Esophagus (tissue), 2 donors: ENCODE measurements around the gene DOLPP1. TPM values are rescaled to one million over a fixed set of nuclear protein-coding genes. Genes with fewer than 3 reads are reported as not detected.
"Not testable (repeated sequence)": the region's sequence is repeated elsewhere in the genome, so short reads cannot be mapped to it uniquely, and the experiment has no call there.

Source experiments
- H3K27ac ChIP-seq, 2 donors: one replicate each; pipeline ENCODE4 v1.5.1; 2013; ENCODE audit warnings: low read depth in 2 of 2, mild to moderate bottlenecking in 2 of 2, inconsistent platforms in 1 of 2, low read length in 1 of 2, moderate library complexity in 1 of 2
- H3K27me3 ChIP-seq, 2 donors: one replicate each; pipeline ENCODE4 v1.6.1; 2013; ENCODE audit warnings: low read length in 2 of 2, control low read depth in 1 of 2, mild to moderate bottlenecking in 1 of 2; ENCODE audit not compliant: insufficient read depth in 2 of 2, control insufficient read depth in 1 of 2
- H3K36me3 ChIP-seq, 2 donors: one replicate each; pipeline ENCODE4 v1.6.1; 2013; ENCODE audit warnings: low read length in 1 of 2; ENCODE audit not compliant: control insufficient read depth in 2 of 2, insufficient read depth in 2 of 2
- H3K4me1 ChIP-seq, 2 donors: one replicate each; pipeline ENCODE4 v1.6.1; 2013; ENCODE audit warnings: low read length in 1 of 2; ENCODE audit not compliant: control insufficient read depth in 2 of 2, insufficient read depth in 2 of 2
- H3K4me3 ChIP-seq, 2 donors: one replicate each; pipeline ENCODE4 v1.5.1; 2013; ENCODE audit warnings: low read length in 2 of 2, mild to moderate bottlenecking in 2 of 2, low read depth in 1 of 2, moderate library complexity in 1 of 2
- H3K9me3 ChIP-seq, 2 donors: one replicate each; pipeline ENCODE4 v1.6.1; 2013; ENCODE audit warnings: mild to moderate bottlenecking in 2 of 2, low read depth in 1 of 2, low read length in 1 of 2, moderate library complexity in 1 of 2; ENCODE audit not compliant: control insufficient read depth in 2 of 2, insufficient read depth in 1 of 2
- WGBS, 2 donors: extraction: QIAGEN DNeasy Blood & Tissue Kit; methylation state at CpG; one replicate each; pipeline ENCODE4 v1.1.7; 2013; 5-methylcytosine and 5-hydroxymethylcytosine counted together
- polyA plus RNA-seq, 2 donors: library from polyadenylated mRNA; stranded (reverse); fragments of 200-250 nt; gene quantifications; one replicate each; pipeline ENCODE4 v1.2.3, GENCODE V29; 2013
- donor health status: healthy with polysubstance abuse.
- donor health status: Bipolar disorder and iron deficiency.

Gene DOLPP1
- polyA plus RNA-seq, 2 donors, result 11.4 to 16.5 TPM

GRCh38 chr9:129108805-129109536 is 28.1 kb downstream of the DOLPP1 start:
- Histone ChIP-seq H3K4me3 (peak overlapping the region in 1 of 2 donors; percentile 3), H3K9me3 (no peaks in the 10 kb centered on the region), H3K27ac (peak overlapping the region; percentile 68 to 74), H3K27me3 (no peaks in the 10 kb centered on the region), H3K4me1 (peaks cover 2 to 32% of the 10 kb centered on the region in 2 donors), H3K36me3 (peaks cover 0 to 20% of the 10 kb centered on the region in 2 donors)
- 49 to 52% methylated on average over 10 of the region's 10 CpGs for WGBS, 2 donors

- Histone ChIP-seq H3K4me3 (peak overlapping the region; percentile 3 to 65), H3K27ac (peak overlapping the region; percentile 57 to 74), H3K9me3 (no peaks in the 10 kb centered on the region), H3K36me3 (peaks cover 0 to 20% of the 10 kb centered on the region in 2 donors), H3K4me1 (peaks cover 2 to 30% of the 10 kb centered on the region in 2 donors), H3K27me3 (no peaks in the 10 kb centered on the region)
- WGBS, 2 donors, result 41 to 42% methylated on average over 7 of the region's 7 CpGs
Measured at GRCh38 chr9:129109537-129109903, 28.6 kb downstream of the DOLPP1 start.

- H3K36me3 ChIP-seq, result peaks cover 0 to 20% of the 10 kb centered on the region in 2 donors
- H3K27ac ChIP-seq, result peak overlapping the region; percentile 57 to 74
- H3K9me3 ChIP-seq, result no peaks in the 10 kb centered on the region
- H3K4me3 ChIP-seq, result peak overlapping the region; percentile 65 to 74
- peaks cover 2 to 30% of the 10 kb centered on the region in 2 donors for H3K4me1 ChIP-seq
- 5 to 10% methylated on average over 50 to 64 of the region's 64 CpGs for WGBS, 2 donors
- no peaks in the 10 kb centered on the region for H3K27me3 ChIP-seq
Measured at GRCh38 chr9:129109952-129110739, 29.2 kb downstream of the DOLPP1 start.

- peaks cover 2 to 30% of the 10 kb centered on the region in 2 donors for H3K4me1 ChIP-seq
- H3K4me3 ChIP-seq, result peak within 1 kb of the TSS; percentile 74 to 91
- H3K9me3 ChIP-seq, result no peaks in the 10 kb centered on the region
- H3K27me3 ChIP-seq, result no peaks in the 10 kb centered on the region
- 0 to 1% methylated on average over 55 to 77 of the region's 77 CpGs for WGBS, 2 donors
- peak within 1 kb of the TSS; percentile 96 for H3K27ac ChIP-seq
- peaks cover 0 to 14% of the 10 kb centered on the region in 2 donors for H3K36me3 ChIP-seq
Measured at GRCh38 chr9:129110740-129111527, 30.0 kb downstream of the DOLPP1 start, which contains the start of the genes CRAT and PTPA. TSS of gene CRAT (minus strand) at chr9:129110793. CDS start at chr9:129110509, 284 bp downstream. TSS of gene PTPA (plus strand) at chr9:129111415. CDS start at chr9:129111601, 186 bp downstream.

GRCh38 chr9:129111528-129112151 is 30.7 kb downstream of the DOLPP1 start:
- peaks cover 2 to 30% of the 10 kb centered on the region in 2 donors for H3K4me1 ChIP-seq
- peak overlapping the region; percentile 58 to 91 for H3K4me3 ChIP-seq
- H3K9me3 ChIP-seq, result no peaks in the 10 kb centered on the region
- peak overlapping the region; percentile 96 for H3K27ac ChIP-seq
- WGBS, 2 donors, result 0 to 1% methylated on average over 37 of the region's 37 CpGs
- H3K27me3 ChIP-seq, result no peaks in the 10 kb centered on the region
- H3K36me3 ChIP-seq, result peaks cover 0 to 9% of the 10 kb centered on the region in 2 donors

GRCh38 chr9:129112526-129112925 is 31.6 kb downstream of the DOLPP1 start:
- peak overlapping the region; percentile 96 for H3K27ac ChIP-seq
- not testable (repeated sequence) for H3K36me3 ChIP-seq, H3K27me3 ChIP-seq, H3K9me3 ChIP-seq
- 88 to 89% methylated on average over 17 of the region's 17 CpGs for WGBS, 2 donors
- H3K4me1 ChIP-seq, result peaks cover 2 to 27% of the 10 kb centered on the region in 2 donors
- H3K4me3 ChIP-seq, result peak overlapping the region; percentile 58 to 91

GRCh38 chr9:129113645-129114304 is 32.9 kb downstream of the DOLPP1 start:
- H3K4me1 ChIP-seq, result peaks cover 2 to 15% of the 10 kb centered on the region in 2 donors
- WGBS, 2 donors, result 87 to 90% methylated on average over 17 of the region's 17 CpGs
- no peak overlapping the region for H3K4me3 ChIP-seq
- no peak overlapping the region for H3K27ac ChIP-seq
- no peaks in the 10 kb centered on the region for H3K27me3 ChIP-seq
- no peaks in the 10 kb centered on the region for H3K36me3 ChIP-seq
- no peaks in the 10 kb centered on the region for H3K9me3 ChIP-seq

GRCh38 chr9:129118799-129119198 is 37.9 kb downstream of the DOLPP1 start:
- Histone ChIP-seq H3K36me3 (peaks cover 10 to 12% of the 10 kb centered on the region in 2 donors), H3K4me1 (peaks cover 0 to 3% of the 10 kb centered on the region in 2 donors), H3K9me3 (no peaks in the 10 kb centered on the region), H3K27me3 (no peaks in the 10 kb centered on the region), H3K27ac (no peak overlapping the region), H3K4me3 (no peak overlapping the region)
- 70 to 71% methylated on average over 4 of the region's 4 CpGs for WGBS, 2 donors
